ENCODE data around the gene SPPL3. TPM values are rescaled to one million over a fixed set of nuclear protein-coding genes. Genes with fewer than 3 reads are reported as not detected.
"Not testable (repeated sequence)": the region's sequence is repeated elsewhere in the genome, so short reads cannot be mapped to it uniquely, and the experiment has no call there.

Gene SPPL3
- polyA plus RNA-seq, 1 of the 3 experiments (the other 2 are of a cell fraction): 18.8 TPM

GRCh38 chr12:120793357-120793756 is 110.8 kb downstream of the SPPL3 start:
- Histone ChIP-seq H3K4me2 (no peak overlapping the region), H3K27me3 (ENCODE audit: insufficient read depth) (no peaks in the 10 kb centered on the region), H3K36me3 (replicated peaks in 1 of 2; ENCODE audit: control insufficient read depth in 1 of 2, insufficient read depth in 2 of 2, low read length in 1 of 2) (peaks cover 2 to 22% of the 10 kb centered on the region in 2 experiments), H3K4me1 (ENCODE audit: control insufficient read depth in 1 of 2, insufficient read depth in 2 of 2, low read depth in 1 of 2, low read length in 1 of 2) (no peaks in the 10 kb centered on the region; a peak in 1 of 4 replicates), H3F3A (replicated peaks; ENCODE audit: insufficient read depth) (no peaks in the 10 kb centered on the region), H3K9ac (no peak overlapping the region), H3K27ac (ENCODE audit: low read depth in 2 of 2, low read length in 1 of 2) (no peak overlapping the region), H2AFZ (ENCODE audit: low read depth) (no peak overlapping the region), H3K9me2 (no peaks in the 10 kb centered on the region), H3K4me3 (ENCODE audit: low read depth in 2 of 2, low read length in 1 of 2) (no peak overlapping the region), H4K20me1 (ENCODE audit: insufficient read depth) (no peaks in the 10 kb centered on the region), H3K9me3 (peaks cover 17% of the 10 kb centered on the region; the same call in 1 of the 2 replicates), H3K79me2 (ENCODE audit: insufficient read depth) (peaks cover 9% of the 10 kb centered on the region; the same call in 1 of the 2 replicates)
- DNase-seq: no peak
- POLR2A ChIA-PET: no interaction called here
- TF ChIP-seq TCF12 (IDR thresholded peaks at IDR 0.05) (no peak), TEAD4 (IDR thresholded peaks at IDR 0.05; ENCODE audit: borderline replicate concordance, insufficient read depth) (no peak), REST (IDR thresholded peaks at IDR 0.05; ENCODE audit: low read depth, low read length) (no peak), PBX3 (IDR thresholded peaks at IDR 0.05) (no peak), FOSL2 (IDR thresholded peaks at IDR 0.05; ENCODE audit: borderline replicate concordance, low read depth) (no peak), EZH2phosphoT487 (IDR thresholded peaks at IDR 0.05; ENCODE audit: borderline replicate concordance, low read depth) (no peak), SMC3 (IDR thresholded peaks at IDR 0.05; ENCODE audit: low read depth, low read length) (no peak), TAF1 (IDR thresholded peaks at IDR 0.05; ENCODE audit: borderline replicate concordance, low read depth, low read length) (no peak), USF2 (IDR thresholded peaks at IDR 0.05; ENCODE audit: borderline replicate concordance, low read depth, low read length) (no peak), GATA2 (CRISPR knock-in tag; IDR thresholded peaks at IDR 0.05) (no peak), YY1 (IDR thresholded peaks at IDR 0.05; ENCODE audit: low read depth) (no peak), SIN3A (IDR thresholded peaks at IDR 0.05; ENCODE audit: borderline replicate concordance, low read depth, low read length) (no peak), NRF1 (IDR thresholded peaks at IDR 0.05; ENCODE audit: low read depth, low read length) (no peak), RXRA (IDR thresholded peaks at IDR 0.05; ENCODE audit: borderline replicate concordance, low read depth) (no peak), POLR2AphosphoS5 (IDR thresholded peaks at IDR 0.05; ENCODE audit: low read depth, low read length) (no peak), GABPA (IDR thresholded peaks at IDR 0.05; ENCODE audit: low read depth) (no peak), CHD2 (IDR thresholded peaks at IDR 0.05; ENCODE audit: low read length, partially characterized antibody) (no peak)
- TF ChIP-seq, protein P1, sequence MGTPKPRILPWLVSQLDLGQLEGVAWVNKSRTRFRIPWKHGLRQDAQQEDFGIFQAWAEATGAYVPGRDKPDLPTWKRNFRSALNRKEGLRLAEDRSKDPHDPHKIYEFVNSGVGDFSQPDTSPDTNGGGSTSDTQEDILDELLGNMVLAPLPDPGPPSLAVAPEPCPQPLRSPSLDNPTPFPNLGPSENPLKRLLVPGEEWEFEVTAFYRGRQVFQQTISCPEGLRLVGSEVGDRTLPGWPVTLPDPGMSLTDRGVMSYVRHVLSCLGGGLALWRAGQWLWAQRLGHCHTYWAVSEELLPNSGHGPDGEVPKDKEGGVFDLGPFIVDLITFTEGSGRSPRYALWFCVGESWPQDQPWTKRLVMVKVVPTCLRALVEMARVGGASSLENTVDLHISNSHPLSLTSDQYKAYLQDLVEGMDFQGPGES (IDR thresholded peaks at IDR 0.05; ENCODE audit: low read depth, low read length): no peak
- WGBS (ENCODE audit: low lambda C conversion rate): 100% methylated on average over 1 of the region's 1 CpG
- CTCF ChIA-PET: interaction anchor here (0.6 kb wide), 1 partner anchor 713 kb away, joined by 3 read pairs; no protein-coding TSS in a partner anchor

- 91% methylated on average over 9 of the region's 9 CpGs for WGBS (ENCODE audit: low lambda C conversion rate)
- CTCF ChIA-PET: not testable (repeated sequence)
These were observed 111.7 kb downstream of the SPPL3 start for GRCh38 chr12:120792456-120792855.

More at GRCh38 chr12:120792456-120792855, 111.7 kb downstream of the SPPL3 start:
- H3K9me2 ChIP-seq; H2AFZ ChIP-seq (ENCODE audit: low read depth); H3K27ac ChIP-seq (ENCODE audit: low read depth in 2 of 2, low read length in 1 of 2); H3K4me3 ChIP-seq (ENCODE audit: low read depth in 2 of 2, low read length in 1 of 2); DNase-seq; H3F3A ChIP-seq (replicated peaks; ENCODE audit: insufficient read depth); H3K4me2 ChIP-seq; POLR2A ChIA-PET; H3K9ac ChIP-seq; H4K20me1 ChIP-seq (ENCODE audit: insufficient read depth); H3K79me2 ChIP-seq (ENCODE audit: insufficient read depth); H3K4me1 ChIP-seq (ENCODE audit: control insufficient read depth in 1 of 2, insufficient read depth in 2 of 2, low read depth in 1 of 2, low read length in 1 of 2); H3K27me3 ChIP-seq (ENCODE audit: insufficient read depth): not testable (repeated sequence)
- Histone ChIP-seq H3K9me3 (peaks cover 17% of the 10 kb centered on the region; the same call in 1 of the 2 replicates), H3K36me3 (replicated peaks in 1 of 2; ENCODE audit: control insufficient read depth in 1 of 2, insufficient read depth in 2 of 2, low read length in 1 of 2) (peaks cover 2 to 22% of the 10 kb centered on the region in 2 experiments)
